Stimulated activated CD8-positive, alpha-beta memory T cell treated with anti-CD3 and anti-CD28 coated beads, Interleukin-15, amount 100 ng/mL, for 4 hours (primary cell): ENCODE data around the gene ARMCX6.
A peak's percentile ranks its signal among the peaks of the same experiment; 100 is the strongest.
"Not testable (repeated sequence)": the region's sequence is repeated elsewhere in the genome, so short reads cannot be mapped to it uniquely, and the experiment has no call there.

ENCODE experiments used
- DNase-seq, 2 donors: peaks; one replicate each; pipeline ENCODE4 v3.0.0-alpha.2; 2020; ENCODE audit warnings: low read depth in 2 of 2

ARMCX6 gene

GRCh38 chrX:101617211-101618191, at the start of gene ARMCX6:
TSS of gene ARMCX6 (minus strand) at chrX:101618000. CDS start at chrX:101616620, 1,380 bp downstream.
- peak; percentile 54 to 58 for DNase-seq

DNA sequence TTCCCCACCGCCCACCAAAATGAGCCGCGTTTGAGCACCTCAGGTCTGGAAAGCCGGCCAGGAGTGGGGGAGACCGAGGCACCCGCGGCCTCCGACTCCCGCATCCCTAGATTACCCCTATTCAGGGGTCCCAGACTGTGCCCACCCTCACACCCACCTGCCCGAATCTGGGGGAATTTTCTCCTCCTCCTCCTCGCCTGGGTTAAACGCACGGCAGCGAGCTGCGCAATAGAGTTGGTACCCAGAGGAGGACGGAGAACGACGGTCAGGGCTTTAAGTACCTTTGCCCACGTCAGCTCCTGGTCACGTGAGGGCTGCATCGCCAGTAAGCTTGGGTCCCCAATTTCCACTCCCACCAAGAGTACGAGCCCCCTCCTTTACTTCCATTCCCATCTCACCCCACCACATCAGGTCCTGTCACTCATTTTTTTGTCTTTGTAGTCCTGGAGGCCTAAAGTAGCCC, 41.8 kb upstream of the ARMCX6 start, which contains the start of gene ARMCX2:
Gene ARMCX2 (minus strand): TSS at position 250 of the 463 bp plus-strand sequence. CDS start 2,262 bp downstream, outside the sequence.
- DNase-seq, result no peak

DNA sequence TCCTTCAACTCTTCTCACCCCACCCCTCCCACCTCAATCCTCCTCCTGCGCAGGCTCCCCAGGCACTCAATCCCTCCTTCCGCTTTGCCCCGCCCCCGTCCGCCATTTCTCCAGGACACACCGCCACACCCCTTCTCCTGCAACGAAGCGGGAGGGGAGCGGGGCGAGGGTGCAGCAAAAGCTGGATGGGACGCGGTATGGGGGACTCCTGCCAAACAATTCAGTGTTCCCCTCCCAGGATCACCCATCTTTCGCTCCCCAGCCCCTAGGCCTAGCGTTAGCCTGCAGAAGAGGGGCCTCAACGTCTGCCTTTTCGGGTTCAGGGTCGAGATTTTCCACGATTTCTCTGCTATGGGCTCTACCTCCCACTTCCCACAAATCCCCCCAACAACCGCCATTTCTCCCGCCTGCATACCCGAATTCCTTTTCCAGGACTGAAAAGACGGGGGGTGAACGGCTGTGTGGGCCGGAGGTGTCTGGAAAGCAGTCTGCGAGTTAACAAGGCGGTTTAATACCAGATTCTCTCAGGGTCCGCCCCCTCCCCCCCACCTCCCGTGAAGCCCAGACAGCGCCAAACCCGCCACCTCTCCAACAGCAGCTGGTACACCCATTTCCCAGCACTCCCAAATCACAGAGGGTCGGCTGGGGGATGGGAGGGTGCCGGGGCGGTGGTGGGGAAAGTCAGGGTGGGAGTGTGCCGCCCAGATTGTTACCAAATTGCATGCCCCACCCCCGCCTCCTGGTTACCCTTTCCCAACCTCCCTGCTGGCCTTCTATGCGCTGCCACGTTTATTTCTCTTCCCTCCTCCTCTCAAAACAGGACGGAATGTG, 41.1 kb upstream of the ARMCX6 start:
- DNase-seq, result peak in 1 of 2 donors; percentile 4

GRCh38 chrX:101657495-101657894, 39.7 kb upstream of the ARMCX6 start:
- DNase-seq, result no peak

- DNase-seq, result no peak
Observed at GRCh38 chrX:101656817-101657216, 39.0 kb upstream of the ARMCX6 start.

DNA sequence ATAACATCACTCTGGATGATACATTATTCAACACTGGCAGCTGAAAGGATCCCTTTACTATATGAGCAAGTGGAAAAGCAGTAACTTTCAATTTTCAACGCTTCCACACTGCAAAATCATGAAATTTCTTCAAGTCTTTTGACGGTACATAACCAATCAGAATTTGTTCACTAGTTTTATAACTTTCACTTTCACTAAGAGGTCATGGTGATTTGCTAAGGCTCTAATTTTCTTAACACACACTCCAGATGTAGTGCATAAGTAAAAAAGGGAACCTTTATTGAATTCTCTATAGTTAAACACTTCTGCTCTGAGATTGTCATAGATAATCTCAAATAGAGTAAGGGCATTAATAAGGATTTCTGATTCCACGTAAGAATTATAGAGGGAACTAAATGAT, 37.7 kb upstream of the ARMCX6 start:
- DNase-seq, result no peak

GRCh38 chrX:101647716-101648115, 29.9 kb upstream of the ARMCX6 start:
- DNase-seq, result not testable (repeated sequence)

DNA sequence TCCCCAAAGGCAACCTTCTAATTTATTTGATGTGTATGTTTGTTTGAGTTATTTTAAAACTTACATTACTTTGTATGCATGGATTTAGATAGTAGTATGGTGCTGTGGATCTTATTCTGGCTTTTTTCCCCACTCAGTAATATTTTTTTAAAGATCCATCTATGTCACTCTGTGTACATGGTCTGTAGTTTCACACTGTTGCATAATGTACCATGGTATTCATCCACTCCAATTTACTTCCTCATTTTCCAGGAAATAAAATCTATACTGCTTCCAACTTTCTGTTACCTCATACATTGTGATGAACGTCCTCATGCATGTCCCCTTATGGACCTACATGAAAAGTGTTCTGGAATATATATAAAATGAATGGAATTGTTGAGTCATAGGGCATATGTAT, 24.3 kb upstream of the ARMCX6 start:
- no peak for DNase-seq

DNA sequence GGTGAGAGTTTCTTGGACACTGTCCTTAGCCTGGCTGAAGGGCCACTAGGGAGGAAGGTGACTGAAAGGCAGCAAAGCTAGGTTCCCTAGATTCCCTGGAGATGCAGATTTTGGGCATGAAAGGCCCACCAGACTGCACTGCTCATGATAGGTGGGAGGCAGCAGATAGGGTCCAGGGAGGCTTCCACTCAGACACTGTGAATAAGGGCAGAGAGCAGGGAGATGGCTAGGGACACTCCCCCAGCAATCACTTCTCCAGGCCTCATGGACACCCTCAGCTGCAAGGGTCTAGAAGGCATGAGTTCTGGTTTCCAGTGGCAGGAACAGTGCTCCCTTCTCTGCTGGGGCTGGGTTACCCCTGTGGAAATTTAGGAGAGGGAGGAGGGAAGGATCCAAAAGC, 21.8 kb upstream of the ARMCX6 start:
- no peak for DNase-seq

DNA sequence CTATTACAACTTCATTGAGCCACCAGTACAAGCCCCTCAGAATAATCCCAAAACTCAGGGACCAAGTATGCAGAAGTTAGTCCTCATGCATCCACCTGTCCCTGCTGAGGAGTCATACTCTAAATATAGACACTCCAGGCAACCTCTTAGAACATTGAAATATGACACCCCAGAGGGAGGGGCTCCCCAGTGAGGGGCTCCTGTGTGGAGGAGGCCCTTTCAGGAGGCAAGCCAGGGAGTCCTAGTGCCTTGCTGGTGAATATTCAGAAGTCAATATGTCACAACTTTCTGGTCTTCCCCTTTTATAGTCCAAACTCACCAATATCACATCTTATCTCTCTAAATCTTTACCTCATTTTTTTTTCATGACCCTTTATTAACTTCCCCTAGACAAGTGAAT, 1.6 kb upstream of the ARMCX6 start:
- DNase-seq, result no peak

GRCh38 chrX:101605728-101606127, 12.1 kb downstream of the ARMCX6 start:
- DNase-seq, result no peak

- no peak for DNase-seq
Observed at GRCh38 chrX:101605146-101605545, 12.7 kb downstream of the ARMCX6 start.

DNA sequence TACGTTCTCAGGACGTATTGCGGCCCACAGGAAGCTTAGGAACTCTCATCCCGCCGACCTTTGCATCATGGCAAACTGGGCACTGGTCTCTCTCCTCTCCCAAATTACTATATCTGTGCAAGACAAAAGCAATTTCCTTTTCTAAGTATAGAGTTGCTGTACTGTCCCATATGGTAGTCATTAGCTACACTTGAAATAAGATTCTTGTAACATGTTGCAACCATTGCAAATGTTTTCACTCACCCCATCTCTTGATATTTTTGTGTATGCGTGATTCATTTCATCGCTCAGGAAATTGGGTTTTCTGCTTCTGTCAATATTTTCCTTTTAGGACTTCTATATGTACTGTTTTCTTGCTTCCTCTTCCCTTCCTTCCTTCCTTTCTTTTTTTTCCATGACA, 15.7 kb downstream of the ARMCX6 start:
- no peak for DNase-seq

- not testable (repeated sequence) for DNase-seq
Observed at GRCh38 chrX:101599592-101599991, 18.2 kb downstream of the ARMCX6 start.

DNA sequence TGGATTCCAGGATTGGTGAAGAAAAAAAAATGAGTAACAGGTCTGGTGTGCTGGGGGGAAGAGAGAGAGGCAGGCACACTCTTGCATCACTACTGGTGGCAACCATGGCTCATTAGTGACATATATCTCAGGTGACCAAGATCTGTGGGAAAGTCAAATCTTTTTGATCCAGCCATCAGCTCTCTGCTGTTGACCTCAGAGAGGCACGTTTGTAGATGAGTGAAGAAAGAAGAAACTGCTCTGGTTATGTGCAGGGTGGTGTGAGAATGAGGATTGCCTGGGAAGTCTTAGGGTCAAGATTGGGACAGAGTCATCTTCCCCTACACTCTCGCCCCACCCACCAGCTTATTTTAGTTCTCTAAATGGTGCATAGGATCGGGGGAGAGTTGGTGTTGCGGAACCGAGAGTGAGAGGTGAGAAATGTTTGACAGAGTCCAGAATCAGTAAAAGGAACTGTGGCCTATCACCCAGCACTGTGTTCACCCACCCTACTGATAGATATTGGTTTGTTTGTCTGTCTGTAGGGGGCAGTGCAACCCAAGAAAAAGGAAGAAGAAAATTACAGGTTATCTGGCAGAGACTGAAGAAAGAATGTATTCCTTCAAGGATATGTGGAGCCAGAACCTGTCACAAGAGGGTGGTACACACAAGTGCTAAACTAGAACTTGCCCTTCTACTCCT, 21.9 kb downstream of the ARMCX6 start:
- DNase-seq, result no peak
